Mesothelial cell of epicardium (in vitro differentiated cells): ENCODE measurements around the gene CADPS. TPM values are rescaled to one million over a fixed set of nuclear protein-coding genes. Genes with fewer than 3 reads are reported as not detected.

ENCODE experiments used
- DNase-seq, 2 experiments: peaks; one replicate each; pipeline ENCODE4 v3.0.0; 2021; ENCODE audit warnings: low spot score in 2 of 2; ENCODE audit not compliant: unreplicated experiment in 2 of 2
- H3K27ac Mint-ChIP-seq: 2 replicates; pipeline ENCODE4 v1.8.0; 2021; ENCODE audit warnings: mixed read lengths
- H3K27me3 Mint-ChIP-seq: 2 replicates; pipeline ENCODE4 v1.8.0; 2021; ENCODE audit warnings: low read depth, mixed read lengths
- H3K36me3 Mint-ChIP-seq: 2 replicates; pipeline ENCODE4 v1.8.0; 2021; ENCODE audit warnings: mixed read lengths
- H3K4me1 Mint-ChIP-seq: 2 replicates; pipeline ENCODE4 v1.8.0; 2021; ENCODE audit warnings: mixed read lengths
- H3K4me3 Mint-ChIP-seq: 2 replicates; pipeline ENCODE4 v1.8.0; 2021; ENCODE audit warnings: mild to moderate bottlenecking, moderate library complexity, mixed read lengths
- H3K9me3 Mint-ChIP-seq: 2 replicates; pipeline ENCODE4 v1.8.0; 2021; ENCODE audit warnings: mixed read lengths
- CTCF ChIP-seq: fragments of 200-600 bp; sonication (generic); IDR thresholded peaks from one replicate; pipeline ENCODE4 v1.5.0; 2021; ENCODE audit warnings: antibody characterized with exemption; ENCODE audit not compliant: unreplicated experiment
- total RNA-seq: library from RNA; stranded (reverse); gene quantifications from 3 replicates; pipeline ENCODE4 v1.2.1, GENCODE V29; 2021

CADPS gene
- total RNA-seq, 1 donor from 2014 or later = 4.2 TPM

GRCh38 chr3:62699728-62700127 lies 175.5 kb downstream of the CADPS start:
- Mint-ChIP-seq H3K27me3 (peaks cover 26% of the 10 kb centered on the region), H3K4me3 (no peak overlapping the region), H3K36me3 (no peaks in the 10 kb centered on the region), H3K27ac (no peak overlapping the region), H3K4me1 (no peaks in the 10 kb centered on the region), H3K9me3 (no peaks in the 10 kb centered on the region)
- TF ChIP-seq CTCF = no peak
- DNase-seq = no peak

GRCh38 chr3:62696011-62696410 lies 179.2 kb downstream of the CADPS start:
- TF ChIP-seq CTCF = no peak
- no peak for DNase-seq
- H3K27me3 Mint-ChIP-seq = peaks cover 47% of the 10 kb centered on the region
- no peaks in the 10 kb centered on the region for H3K9me3 Mint-ChIP-seq
- H3K4me3 Mint-ChIP-seq = no peak overlapping the region
- H3K36me3 Mint-ChIP-seq = no peaks in the 10 kb centered on the region
- H3K27ac Mint-ChIP-seq = no peak overlapping the region
- H3K4me1 Mint-ChIP-seq = no peaks in the 10 kb centered on the region

GRCh38 chr3:62688812-62689211 lies 186.4 kb downstream of the CADPS start:
- no peaks in the 10 kb centered on the region for H3K9me3 Mint-ChIP-seq
- no peak overlapping the region for H3K4me3 Mint-ChIP-seq
- H3K27me3 Mint-ChIP-seq = peaks cover 57% of the 10 kb centered on the region
- no peaks in the 10 kb centered on the region for H3K4me1 Mint-ChIP-seq
- no peaks in the 10 kb centered on the region for H3K36me3 Mint-ChIP-seq
- no peak overlapping the region for H3K27ac Mint-ChIP-seq
- no peak for TF ChIP-seq CTCF
- no peak for DNase-seq

GRCh38 chr3:62688050-62688449 lies 187.2 kb downstream of the CADPS start:
- H3K4me3 Mint-ChIP-seq = no peak overlapping the region
- no peaks in the 10 kb centered on the region for H3K36me3 Mint-ChIP-seq
- H3K27ac Mint-ChIP-seq = no peak overlapping the region
- no peaks in the 10 kb centered on the region for H3K9me3 Mint-ChIP-seq
- no peak for DNase-seq
- TF ChIP-seq CTCF = no peak
- H3K27me3 Mint-ChIP-seq = peaks cover 58% of the 10 kb centered on the region
- H3K4me1 Mint-ChIP-seq = no peaks in the 10 kb centered on the region

- TF ChIP-seq CTCF = no peak
Observed at GRCh38 chr3:62686503-62687294, 188.5 kb downstream of the CADPS start.

More at GRCh38 chr3:62686503-62687294, 188.5 kb downstream of the CADPS start:
- DNase-seq = no peak
- no peaks in the 10 kb centered on the region for H3K9me3 Mint-ChIP-seq
- H3K4me1 Mint-ChIP-seq = no peaks in the 10 kb centered on the region
- peaks cover 57% of the 10 kb centered on the region for H3K27me3 Mint-ChIP-seq
- no peak overlapping the region for H3K27ac Mint-ChIP-seq
- H3K36me3 Mint-ChIP-seq = no peaks in the 10 kb centered on the region
- no peak overlapping the region for H3K4me3 Mint-ChIP-seq
